ENCODE results near the gene F12. TPM values are rescaled to one million over a fixed set of nuclear protein-coding genes. Genes with fewer than 3 reads are reported as not detected.

F12 gene
- total and polyA plus RNA-seq, 3 experiments from 2014 or later, result 1.9 to 10.3 (median 9.2) TPM

- no peaks in the 10 kb centered on the region for H3K27me3 ChIP-seq (ENCODE audit: insufficient read depth, low read length, poor library complexity, severe bottlenecking)
- H3K4me1 Mint-ChIP-seq, result peaks cover 52 to 77% (median 63%) of the 10 kb centered on the region in 3 donors
- no peaks in the 10 kb centered on the region for H3K9me3 ChIP-seq (ENCODE audit: low read length)
- H3K36me3 ChIP-seq (ENCODE audit: insufficient read depth, low read length), result peaks cover 33% of the 10 kb centered on the region
- H3K4me1 ChIP-seq (ENCODE audit: insufficient read depth, low read length), result peaks cover 68% of the 10 kb centered on the region
- H3K27me3 Mint-ChIP-seq, result peaks cover 0 to 1% of the 10 kb centered on the region in 2 donors
- CTCF ChIA-PET, result interaction anchor here (0.9 to 12.7 kb wide), 4 partner anchors 10 to 91 kb away, joined by 3 to 136 read pairs (median 62); partner anchors contain the start of genes LMAN2 and RGS14
- H3K4me3 ChIP-seq (ENCODE audit: low read length), result no peak overlapping the region
- no peaks in the 10 kb centered on the region for H3K9me3 Mint-ChIP-seq
- H3K36me3 Mint-ChIP-seq, result peaks cover 13 to 63% (median 15%) of the 10 kb centered on the region in 3 donors
- H3K4me3 Mint-ChIP-seq, result peak overlapping the region in 1 of 7 donors; percentile 15
- no peak for DNase-seq
- H3K27ac ChIP-seq (ENCODE audit: low read depth, low read length), result peak overlapping the region; percentile 70
- H3K27ac Mint-ChIP-seq, result peak overlapping the region in 4 of 8 donors; percentile 52 to 97 (median 73)
- POLR2A ChIA-PET, result interaction anchor here (0.6 kb wide), 1 partner anchor 8 kb away, joined by 4 read pairs; no protein-coding TSS in a partner anchor
Observed at GRCh38 chr5:177366528-177367322, 42.6 kb downstream of the F12 start.

- no peaks in the 10 kb centered on the region for H3K9me3 ChIP-seq (ENCODE audit: low read length)
Observed at GRCh38 chr5:177365845-177366527, 43.4 kb downstream of the F12 start.

DNA sequence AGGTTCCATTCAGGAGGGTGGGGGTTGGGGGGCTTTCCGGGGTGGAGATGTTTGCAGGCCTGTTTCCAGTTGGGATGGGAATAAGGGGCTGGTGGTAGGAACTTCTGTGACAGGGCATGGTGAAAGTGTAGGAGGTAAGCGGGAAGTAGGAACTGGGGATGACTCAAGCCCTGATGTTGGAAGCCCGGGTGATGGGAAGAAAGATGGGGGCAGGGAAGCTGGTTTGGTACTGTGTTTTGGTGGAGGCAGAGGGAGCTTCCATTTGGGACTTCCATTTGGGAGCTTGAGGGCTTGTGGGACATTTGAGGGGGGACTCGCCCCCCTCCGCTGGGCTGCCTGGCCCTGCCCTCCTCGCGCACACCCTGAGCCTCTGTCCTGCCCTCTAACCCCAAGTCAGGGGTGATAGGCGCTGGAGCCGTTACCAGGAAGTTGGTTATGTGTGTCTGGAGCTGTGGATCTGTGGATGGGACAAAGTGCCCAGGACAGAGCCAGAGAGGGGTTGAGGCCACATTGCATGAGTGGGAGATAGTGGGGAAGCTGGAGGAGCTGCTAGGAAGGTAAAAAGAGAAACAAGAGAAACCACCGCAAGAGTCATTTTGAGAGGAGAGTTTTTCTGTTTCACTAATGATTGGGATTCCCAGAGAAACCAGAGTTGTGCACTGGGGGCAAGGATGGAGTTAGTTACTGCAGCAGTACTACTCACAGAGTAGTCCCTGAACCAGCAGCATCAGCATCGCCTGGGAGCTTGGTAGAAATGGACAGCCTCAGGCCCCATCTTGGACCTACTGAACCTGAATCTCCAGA is 45.0 kb downstream of the F12 start:
- Histone ChIP-seq H3K4me1 (ENCODE audit: insufficient read depth, low read length) (peaks cover 72% of the 10 kb centered on the region), H3K9me3 (ENCODE audit: low read length) (no peaks in the 10 kb centered on the region), H3K4me3 (ENCODE audit: low read length) (no peak overlapping the region), H3K27ac (ENCODE audit: low read depth, low read length) (peak overlapping the region; percentile 11), H3K36me3 (ENCODE audit: insufficient read depth, low read length) (peaks cover 21% of the 10 kb centered on the region), H3K27me3 (ENCODE audit: insufficient read depth, low read length, poor library complexity, severe bottlenecking) (no peaks in the 10 kb centered on the region)
- Mint-ChIP-seq H3K36me3 (peaks cover 12 to 51% (median 14%) of the 10 kb centered on the region in 3 donors), H3K4me3 (peak overlapping the region; percentile 28 to 75 (median 45)), H3K9me3 (no peaks in the 10 kb centered on the region), H3K27me3 (peaks cover 0 to 1% of the 10 kb centered on the region in 2 donors), H3K4me1 (peaks cover 60 to 80% (median 67%) of the 10 kb centered on the region in 3 donors), H3K27ac (peak overlapping the region in 7 of 8 donors; percentile 42 to 91 (median 68))
- ChIA-PET CTCF (interaction anchor here (0.6 to 12.7 kb wide), 7 partner anchors 9 to 91 kb away, joined by 3 to 136 read pairs (median 3); no protein-coding TSS in a partner anchor), POLR2A (interaction anchor here (0.6 kb wide), 1 partner anchor 239 kb away, joined by 3 read pairs; no protein-coding TSS in a partner anchor)
- no peak for DNase-seq

More at GRCh38 chr5:177365845-177366527, 43.4 kb downstream of the F12 start:
- Histone ChIP-seq H3K27me3 (ENCODE audit: insufficient read depth, low read length, poor library complexity, severe bottlenecking) (no peaks in the 10 kb centered on the region), H3K4me1 (ENCODE audit: insufficient read depth, low read length) (peaks cover 69% of the 10 kb centered on the region), H3K36me3 (ENCODE audit: insufficient read depth, low read length) (peaks cover 31% of the 10 kb centered on the region), H3K27ac (ENCODE audit: low read depth, low read length) (peak overlapping the region; percentile 70), H3K4me3 (ENCODE audit: low read length) (no peak overlapping the region)
- Mint-ChIP-seq H3K36me3 (peaks cover 12 to 57% (median 13%) of the 10 kb centered on the region in 3 donors), H3K4me3 (peak overlapping the region in 1 of 7 donors; percentile 15), H3K27me3 (peaks cover 0 to 1% of the 10 kb centered on the region in 2 donors), H3K27ac (peak overlapping the region in 5 of 8 donors; percentile 26 to 97 (median 61)), H3K4me1 (peaks cover 55 to 77% (median 64%) of the 10 kb centered on the region in 3 donors), H3K9me3 (no peaks in the 10 kb centered on the region)
- CTCF ChIA-PET, result interaction anchor here (1.0 to 12.7 kb wide), 4 partner anchors 9 to 92 kb away, joined by 3 to 136 read pairs (median 60); partner anchors contain the start of genes LMAN2 and RGS14
- POLR2A ChIA-PET, result interaction anchor here (0.6 kb wide), 1 partner anchor 9 kb away, joined by 4 read pairs; no protein-coding TSS in a partner anchor
- no peak for DNase-seq

DNA sequence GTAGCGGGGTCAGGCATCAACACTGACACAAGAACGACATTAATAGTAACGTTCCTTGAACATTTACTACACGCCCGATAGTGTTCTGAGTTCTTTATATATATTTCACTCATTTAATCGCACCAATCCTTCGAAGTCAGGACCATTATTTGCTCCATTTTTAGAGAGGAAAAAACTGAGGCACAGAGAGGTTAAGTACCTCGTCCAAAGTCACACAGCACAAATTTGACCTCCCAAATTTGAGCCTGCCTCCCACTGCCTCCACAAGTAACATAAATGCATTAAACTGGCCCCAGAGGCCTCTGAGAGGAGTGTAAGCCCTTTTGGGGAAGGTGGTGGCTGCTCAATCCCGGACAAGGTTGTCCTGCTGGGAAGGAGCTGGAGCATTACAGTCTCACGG is 45.8 kb downstream of the F12 start:
- Mint-ChIP-seq H3K36me3 (peaks cover 4 to 51% (median 7%) of the 10 kb centered on the region in 3 donors), H3K4me3 (peak overlapping the region; percentile 38 to 95 (median 83)), H3K27ac (peak overlapping the region in 3 of 8 donors; percentile 27 to 75 (median 75)), H3K9me3 (no peaks in the 10 kb centered on the region), H3K27me3 (peaks cover 0 to 1% of the 10 kb centered on the region in 2 donors), H3K4me1 (peaks cover 62 to 80% (median 67%) of the 10 kb centered on the region in 3 donors)
- H3K9me3 ChIP-seq (ENCODE audit: low read length), result no peaks in the 10 kb centered on the region
- ChIA-PET CTCF (interaction anchor here (1.1 to 12.7 kb wide), 3 partner anchors 10 to 39 kb away, joined by 3 to 136 read pairs (median 6); no protein-coding TSS in a partner anchor), POLR2A (interaction anchor here (0.6 kb wide), 1 partner anchor 238 kb away, joined by 3 read pairs; no protein-coding TSS in a partner anchor)
- H3K4me3 ChIP-seq (ENCODE audit: low read length), result peak overlapping the region; percentile 31
- peak overlapping the region; percentile 57 for H3K27ac ChIP-seq (ENCODE audit: low read depth, low read length)
- H3K4me1 ChIP-seq (ENCODE audit: insufficient read depth, low read length), result peaks cover 72% of the 10 kb centered on the region
- no peak for DNase-seq
- peaks cover 15% of the 10 kb centered on the region for H3K36me3 ChIP-seq (ENCODE audit: insufficient read depth, low read length)
- H3K27me3 ChIP-seq (ENCODE audit: insufficient read depth, low read length, poor library complexity, severe bottlenecking), result no peaks in the 10 kb centered on the region

- H3K4me1 Mint-ChIP-seq, result peaks cover 60 to 76% (median 64%) of the 10 kb centered on the region in 3 donors
- DNase-seq, result peak; percentile 59 to 78 (median 70)
- H3K4me1 ChIP-seq (ENCODE audit: insufficient read depth, low read length), result peaks cover 72% of the 10 kb centered on the region
- H3K4me3 Mint-ChIP-seq, result peak overlapping the region; percentile 73 to 95 (median 83)
- CTCF ChIA-PET, result interaction anchor here (1.2 to 12.7 kb wide), 6 partner anchors 7 to 41 kb away, joined by 4 to 136 read pairs (median 20); no protein-coding TSS in a partner anchor
- H3K27me3 ChIP-seq (ENCODE audit: insufficient read depth, low read length, poor library complexity, severe bottlenecking), result no peaks in the 10 kb centered on the region
- H3K27me3 Mint-ChIP-seq, result peaks cover 0 to 1% of the 10 kb centered on the region in 2 donors
- H3K27ac Mint-ChIP-seq, result peak overlapping the region; percentile 75 to 97 (median 90)
- POLR2A ChIA-PET, result interaction anchor here (0.7 kb wide), 1 partner anchor 27 kb away, joined by 3 read pairs; no protein-coding TSS in a partner anchor
- no peaks in the 10 kb centered on the region for H3K9me3 ChIP-seq (ENCODE audit: low read length)
- peaks cover 0 to 45% (median 3%) of the 10 kb centered on the region in 3 donors for H3K36me3 Mint-ChIP-seq
- H3K36me3 ChIP-seq (ENCODE audit: insufficient read depth, low read length), result peaks cover 8% of the 10 kb centered on the region
- peak overlapping the region; percentile 47 for H3K4me3 ChIP-seq (ENCODE audit: low read length)
- H3K9me3 Mint-ChIP-seq, result no peaks in the 10 kb centered on the region
- peak overlapping the region; percentile 57 for H3K27ac ChIP-seq (ENCODE audit: low read depth, low read length)
Observed at GRCh38 chr5:177362610-177363507, 46.5 kb downstream of the F12 start.

- peak overlapping the region; percentile 75 to 99 (median 90) for H3K27ac Mint-ChIP-seq
- peak overlapping the region; percentile 47 for H3K4me3 ChIP-seq (ENCODE audit: low read length)
- peaks cover 76% of the 10 kb centered on the region for H3K4me1 ChIP-seq (ENCODE audit: insufficient read depth, low read length)
- DNase-seq, result no peak
- peaks cover 0 to 43% (median 3%) of the 10 kb centered on the region in 3 donors for H3K36me3 Mint-ChIP-seq
- peaks cover 65 to 82% (median 70%) of the 10 kb centered on the region in 3 donors for H3K4me1 Mint-ChIP-seq
- ChIA-PET POLR2A (interaction anchor here (0.7 kb wide), 1 partner anchor 27 kb away, joined by 3 read pairs; no protein-coding TSS in a partner anchor), CTCF (interaction anchor here (1.2 to 11.5 kb wide), 5 partner anchors 8 to 42 kb away, joined by 4 to 118 read pairs (median 13); no protein-coding TSS in a partner anchor)
- peak overlapping the region; percentile 73 to 95 (median 83) for H3K4me3 Mint-ChIP-seq
- H3K27me3 ChIP-seq (ENCODE audit: insufficient read depth, low read length, poor library complexity, severe bottlenecking), result no peaks in the 10 kb centered on the region
- H3K27ac ChIP-seq (ENCODE audit: low read depth, low read length), result peak overlapping the region; percentile 57
- peaks cover 7% of the 10 kb centered on the region for H3K36me3 ChIP-seq (ENCODE audit: insufficient read depth, low read length)
- no peaks in the 10 kb centered on the region for H3K9me3 ChIP-seq (ENCODE audit: low read length)
- peaks cover 0 to 2% (median 0%) of the 10 kb centered on the region in 5 donors for H3K9me3 Mint-ChIP-seq
- peaks cover 0 to 1% of the 10 kb centered on the region in 2 donors for H3K27me3 Mint-ChIP-seq
Observed at GRCh38 chr5:177362292-177362609, 47.1 kb downstream of the F12 start.
